Liver (tissue), 3 donors: Measurements from ENCODE around the gene C2orf49.

Source experiments
- RXRA ChIP-seq, 2 donors: IDR thresholded peaks; 2 replicates each; pipeline ENCODE4 v1.6.1; 2017 to 2018; ENCODE audit warnings: antibody characterized with exemption in 2 of 2, mild to moderate bottlenecking in 1 of 2
- TF ChIP-seq, protein P1 (sequence below): fragments of 150-350 bp; IDR thresholded peaks from 2 replicates; pipeline ENCODE4 v1.5.1; 2017; ENCODE audit warnings: improper control_type of control experiment, low read depth, low read length; ENCODE audit not compliant: missing input control
- donor health status: healthy.
- donor health status: healthy.

DNA sequence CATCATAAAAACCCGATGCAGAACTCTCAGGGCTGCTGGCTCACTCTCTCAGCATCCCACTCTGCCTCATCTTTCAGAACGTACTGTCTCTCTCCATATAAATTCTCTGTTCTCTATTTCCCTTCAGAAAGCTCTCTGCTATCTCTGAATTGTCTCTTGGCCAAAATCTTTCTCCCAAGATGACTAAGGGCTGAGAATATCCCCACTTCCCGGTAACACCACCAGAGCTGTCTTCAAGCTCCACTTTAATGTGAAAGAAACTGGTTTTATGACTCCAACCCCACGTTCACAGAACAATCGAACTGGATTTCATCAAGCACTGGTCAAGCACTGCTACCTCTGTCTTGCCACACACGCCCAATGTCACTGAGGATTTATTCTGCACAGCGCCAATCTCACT, 30.2 kb upstream of the C2orf49 start:
- TF ChIP-seq, protein P1, sequence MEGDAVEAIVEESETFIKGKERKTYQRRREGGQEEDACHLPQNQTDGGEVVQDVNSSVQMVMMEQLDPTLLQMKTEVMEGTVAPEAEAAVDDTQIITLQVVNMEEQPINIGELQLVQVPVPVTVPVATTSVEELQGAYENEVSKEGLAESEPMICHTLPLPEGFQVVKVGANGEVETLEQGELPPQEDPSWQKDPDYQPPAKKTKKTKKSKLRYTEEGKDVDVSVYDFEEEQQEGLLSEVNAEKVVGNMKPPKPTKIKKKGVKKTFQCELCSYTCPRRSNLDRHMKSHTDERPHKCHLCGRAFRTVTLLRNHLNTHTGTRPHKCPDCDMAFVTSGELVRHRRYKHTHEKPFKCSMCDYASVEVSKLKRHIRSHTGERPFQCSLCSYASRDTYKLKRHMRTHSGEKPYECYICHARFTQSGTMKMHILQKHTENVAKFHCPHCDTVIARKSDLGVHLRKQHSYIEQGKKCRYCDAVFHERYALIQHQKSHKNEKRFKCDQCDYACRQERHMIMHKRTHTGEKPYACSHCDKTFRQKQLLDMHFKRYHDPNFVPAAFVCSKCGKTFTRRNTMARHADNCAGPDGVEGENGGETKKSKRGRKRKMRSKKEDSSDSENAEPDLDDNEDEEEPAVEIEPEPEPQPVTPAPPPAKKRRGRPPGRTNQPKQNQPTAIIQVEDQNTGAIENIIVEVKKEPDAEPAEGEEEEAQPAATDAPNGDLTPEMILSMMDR: no peak
- TF ChIP-seq RXRA (IDR thresholded peaks at IDR 0.05): no peak
